CD4-positive, alpha-beta T cell treated with Interleukin-17A for 1 hour (primary cell): ENCODE measurements around the gene RIMBP2.

Source experiments
- DNase-seq: peaks from one replicate; pipeline ENCODE4 v3.0.0-alpha.2; 2020

The RIMBP2 gene

GRCh38 chr12:130497991-130498390 lies 218.1 kb downstream of the RIMBP2 start:
- DNase-seq = no peak

GRCh38 chr12:130497321-130497720 lies 218.8 kb downstream of the RIMBP2 start:
- DNase-seq = no peak

GRCh38 chr12:130496516-130497120 lies 219.5 kb downstream of the RIMBP2 start:
- DNase-seq = no peak

GRCh38 chr12:130495156-130495555 lies 220.9 kb downstream of the RIMBP2 start:
- DNase-seq = no peak

- DNase-seq = no peak
Measured at GRCh38 chr12:130494736-130495135, 221.4 kb downstream of the RIMBP2 start.

- DNase-seq = no peak
Measured at GRCh38 chr12:130493951-130494350, 222.1 kb downstream of the RIMBP2 start.

- DNase-seq = no peak
Measured at GRCh38 chr12:130491421-130492357, 224.4 kb downstream of the RIMBP2 start.

GRCh38 chr12:130490674-130491073 lies 225.4 kb downstream of the RIMBP2 start:
- no peak for DNase-seq

- DNase-seq = no peak
Measured at GRCh38 chr12:130489293-130489692, 226.8 kb downstream of the RIMBP2 start.

GRCh38 chr12:130488358-130488710 lies 227.8 kb downstream of the RIMBP2 start:
- no peak for DNase-seq

GRCh38 chr12:130487636-130488357 lies 228.3 kb downstream of the RIMBP2 start:
- DNase-seq = no peak

GRCh38 chr12:130486891-130487416 lies 229.1 kb downstream of the RIMBP2 start:
- no peak for DNase-seq

GRCh38 chr12:130486146-130486435 lies 230.0 kb downstream of the RIMBP2 start:
- no peak for DNase-seq

- no peak for DNase-seq
Measured at GRCh38 chr12:130485291-130486145, 230.6 kb downstream of the RIMBP2 start.

- no peak for DNase-seq
Measured at GRCh38 chr12:130484221-130484620, 231.9 kb downstream of the RIMBP2 start.

GRCh38 chr12:130483616-130484180 lies 232.4 kb downstream of the RIMBP2 start:
- no peak for DNase-seq

GRCh38 chr12:130482448-130482847 lies 233.7 kb downstream of the RIMBP2 start:
- DNase-seq = no peak

GRCh38 chr12:130481392-130481879 lies 234.7 kb downstream of the RIMBP2 start:
- DNase-seq = no peak

- DNase-seq = no peak
Measured at GRCh38 chr12:130480887-130481286, 235.2 kb downstream of the RIMBP2 start.

- no peak for DNase-seq
Measured at GRCh38 chr12:130480231-130480630, 235.9 kb downstream of the RIMBP2 start.

- no peak for DNase-seq
Measured at GRCh38 chr12:130479401-130480125, 236.5 kb downstream of the RIMBP2 start.
